ENCODE measurements around the gene MAP3K4.
A peak's percentile ranks its signal among the peaks of the same experiment; 100 is the strongest.

The MAP3K4 gene

GRCh38 chr6:160991406-160992060, at the start of gene MAP3K4:
TSS of gene MAP3K4 (plus strand) at chr6:160991769. CDS start at chr6:160991932, 163 bp downstream.
- no peak for TF ChIP-seq CTCF (conservative IDR thresholded peaks at IDR 0.05)
- peak; percentile 39; the same call in 1 of the 2 replicates for TF ChIP-seq ZFX (IDR thresholded peaks at IDR 0.05)
- H3K27ac ChIP-seq = peak within 1 kb of the TSS; percentile 92

DNA sequence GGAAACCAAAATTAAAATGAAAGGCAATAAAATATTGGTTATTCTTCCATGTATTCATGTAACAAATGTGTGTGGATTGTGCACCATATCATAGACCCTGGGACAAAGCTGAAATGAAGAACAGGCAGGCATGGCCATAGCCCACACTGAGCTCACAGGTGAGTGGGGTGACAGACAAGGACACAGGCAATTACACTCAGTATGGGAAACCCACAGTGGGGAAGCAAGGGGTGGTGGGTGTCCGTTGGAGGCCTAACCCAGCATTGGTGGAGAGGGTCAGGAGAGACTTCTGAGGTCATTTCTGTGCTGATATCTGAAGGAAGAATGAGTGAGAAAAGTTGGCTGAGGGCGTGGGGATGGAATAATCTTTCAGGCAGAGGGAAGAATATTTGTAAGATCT, 47.6 kb upstream of the MAP3K4 start:
- no peak overlapping the region for H3K27ac ChIP-seq
- TF ChIP-seq CTCF (conservative IDR thresholded peaks at IDR 0.05) (no peak), ZFX (IDR thresholded peaks at IDR 0.05) (no peak)

DNA sequence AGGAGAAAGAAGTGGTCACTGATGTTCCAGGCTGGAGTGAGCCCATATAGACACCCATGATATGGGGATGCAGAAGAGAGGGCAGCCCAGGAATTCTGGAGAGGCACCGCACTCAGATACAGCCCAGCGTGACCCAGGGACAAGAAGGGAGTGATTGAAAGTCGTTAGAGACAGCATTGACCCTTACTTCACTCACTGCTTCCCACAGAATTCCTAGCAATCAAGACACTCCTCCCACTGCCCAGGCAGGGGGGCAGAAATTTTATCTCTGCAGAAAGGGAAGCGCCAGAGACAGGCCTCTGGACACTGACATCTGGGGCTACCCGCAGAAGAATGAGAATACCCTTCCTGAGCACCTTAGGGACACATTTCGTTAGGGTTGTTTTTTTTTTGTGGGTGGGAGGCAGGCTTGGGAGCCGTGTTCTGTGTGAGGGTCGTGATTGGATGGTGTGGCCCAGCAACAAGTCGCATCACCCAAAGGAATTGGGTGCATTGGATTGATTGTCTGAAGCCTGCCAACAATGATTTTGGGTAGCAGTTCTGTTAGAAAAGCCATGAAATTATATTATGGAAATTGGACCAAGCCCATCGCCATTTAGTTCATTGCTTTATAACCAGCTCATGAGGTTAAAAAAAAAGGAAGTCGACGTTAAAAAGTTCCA, 45.9 kb upstream of the MAP3K4 start:
- no peak for TF ChIP-seq ZFX (IDR thresholded peaks at IDR 0.05)
- TF ChIP-seq CTCF (conservative IDR thresholded peaks at IDR 0.05) = no peak

DNA sequence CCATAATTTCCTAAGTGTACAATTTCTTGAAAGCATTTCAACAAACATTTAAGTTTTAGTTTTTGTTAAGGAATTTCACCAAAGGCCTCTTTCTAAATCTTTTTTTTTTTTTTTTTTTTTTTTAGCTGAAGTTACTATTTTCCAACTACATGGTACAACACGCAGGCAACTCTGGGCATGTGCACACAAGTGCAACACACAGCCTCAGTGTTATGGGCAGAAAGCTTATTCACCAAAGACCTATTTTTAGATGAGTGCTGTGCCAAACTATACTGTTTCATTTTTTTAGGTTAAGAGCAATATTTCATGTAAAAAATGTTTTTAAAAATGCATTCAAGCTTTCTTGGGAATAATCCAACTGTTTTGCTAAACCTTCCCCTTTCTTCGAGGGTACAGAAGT, 42.0 kb upstream of the MAP3K4 start:
- no peak overlapping the region for H3K27ac ChIP-seq
- TF ChIP-seq CTCF (conservative IDR thresholded peaks at IDR 0.05) = no peak
- no peak for TF ChIP-seq ZFX (IDR thresholded peaks at IDR 0.05)

More for the DNA sequence above, 45.9 kb upstream of the MAP3K4 start:
- H3K27ac ChIP-seq = no peak overlapping the region

DNA sequence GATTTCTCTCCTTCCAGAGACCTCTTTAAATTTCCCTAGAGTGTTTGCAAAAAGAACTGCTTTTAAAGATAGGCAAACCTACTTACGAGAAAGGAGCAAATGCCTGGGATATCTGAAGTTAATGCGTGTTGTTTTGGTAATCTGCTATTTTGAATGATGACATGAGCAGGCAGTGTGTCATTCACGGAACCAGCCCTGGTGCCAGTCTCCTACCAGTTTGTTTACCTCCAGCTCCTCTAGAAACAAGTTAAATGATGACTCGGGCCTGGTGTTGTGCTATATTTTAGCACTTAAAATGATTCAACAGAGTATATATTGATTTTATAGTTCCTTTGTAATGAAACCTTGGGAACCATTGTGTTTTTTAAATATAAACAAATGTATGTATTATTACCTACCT, 41.1 kb upstream of the MAP3K4 start:
- no peak for TF ChIP-seq CTCF (conservative IDR thresholded peaks at IDR 0.05)
- H3K27ac ChIP-seq = no peak overlapping the region

- H3K27ac ChIP-seq = no peak overlapping the region
- TF ChIP-seq ZFX (IDR thresholded peaks at IDR 0.05) (no peak), CTCF (conservative IDR thresholded peaks at IDR 0.05) (no peak)
Measured at GRCh38 chr6:160951187-160952030, 40.2 kb upstream of the MAP3K4 start.
